HL-60 (cell line): ENCODE data around the gene TARM1.

ENCODE experiments used
- CTCF ChIP-seq: IDR thresholded peaks from one replicate; pipeline ENCODE4 v1.5.1; 2011; ENCODE audit warnings: low read length, control low read depth, inconsistent platforms; ENCODE audit not compliant: insufficient read depth
- GABPA ChIP-seq: IDR thresholded peaks from 2 replicates; pipeline ENCODE4 v1.6.1; 2012; ENCODE audit warnings: low read depth
- POLR2AphosphoS5 ChIP-seq: IDR thresholded peaks from 2 replicates; pipeline ENCODE4 v1.6.1; 2012; ENCODE audit warnings: low read depth
- REST ChIP-seq: IDR thresholded peaks from 2 replicates; pipeline ENCODE4 v1.6.1; 2012; ENCODE audit warnings: low read depth; ENCODE audit not compliant: insufficient replicate concordance
- SPI1 ChIP-seq: IDR thresholded peaks from 2 replicates; pipeline ENCODE4 v1.6.1; 2012; ENCODE audit warnings: low read depth, mild to moderate bottlenecking, borderline replicate concordance

GRCh38 chr19:54035215-54036178 lies 45.7 kb downstream of the TARM1 start:
- TF ChIP-seq CTCF (no peak), GABPA (no peak), POLR2AphosphoS5 (no peak), REST (no peak), SPI1 (no peak)
